Hepatocyte (in vitro differentiated cells): ENCODE results near the gene ADGRL3. TPM values are rescaled to one million over a fixed set of nuclear protein-coding genes. Genes with fewer than 3 reads are reported as not detected.

Experiments
- DNase-seq: peaks from one replicate; pipeline ENCODE4 v3.0.0-alpha.2; 2016; ENCODE audit warnings: low spot score
- H2AFZ ChIP-seq: fragments of 200-600 bp; sonication (generic); 2 replicates; pipeline ENCODE4 v1.6.0; 2016; ENCODE audit warnings: antibody characterized with exemption, mild to moderate bottlenecking
- H3K27ac ChIP-seq: fragments of 200-600 bp; sonication (generic); 2 replicates; pipeline ENCODE4 v1.5.1; 2016; ENCODE audit warnings: mild to moderate bottlenecking
- H3K27me3 ChIP-seq: fragments of 200-600 bp; sonication (generic); 2 replicates; pipeline ENCODE4 v1.6.1; 2016
- H3K36me3 ChIP-seq: fragments of 200-600 bp; sonication (generic); replicated peaks from 2 replicates; pipeline ENCODE4 v1.5.1; 2016; ENCODE audit warnings: low read depth; ENCODE audit not compliant: insufficient read depth
- H3K4me1 ChIP-seq: fragments of 200-600 bp; sonication (generic); 2 replicates; pipeline ENCODE4 v1.5.1; 2016; ENCODE audit warnings: mild to moderate bottlenecking, moderate library complexity; ENCODE audit not compliant: insufficient read depth
- H3K4me2 ChIP-seq: fragments of 200-600 bp; sonication (generic); 2 replicates; pipeline ENCODE4 v1.6.0; 2016
- H3K4me3 ChIP-seq: fragments of 200-600 bp; sonication (generic); 2 replicates; pipeline ENCODE4 v1.5.1; 2016; ENCODE audit warnings: mild to moderate bottlenecking
- H3K79me2 ChIP-seq: fragments of 200-600 bp; sonication (generic); 2 replicates; pipeline ENCODE4 v1.6.0; 2017; ENCODE audit warnings: mild to moderate bottlenecking
- H3K9me2 ChIP-seq: fragments of 200-600 bp; sonication (generic); replicated peaks from 2 replicates; pipeline ENCODE4 v1.6.0; 2017; ENCODE audit warnings: mild to moderate bottlenecking; ENCODE audit not compliant: insufficient read depth
- H3K9me3 ChIP-seq: fragments of 200-600 bp; sonication (generic); 2 replicates; pipeline ENCODE4 v1.5.1; 2016; ENCODE audit warnings: low read depth, mild to moderate bottlenecking
- H4K20me1 ChIP-seq: fragments of 200-600 bp; sonication (generic); 2 replicates; pipeline ENCODE4 v1.6.0; 2016; ENCODE audit warnings: mild to moderate bottlenecking; ENCODE audit not compliant: insufficient read depth, poor library complexity, severe bottlenecking
- CTCF ChIP-seq: fragments of 200-600 bp; sonication (generic); IDR thresholded peaks from 2 replicates; pipeline ENCODE4 v1.5.1; 2016; ENCODE audit warnings: antibody characterized with exemption, mild to moderate bottlenecking; ENCODE audit not compliant: poor library complexity
- EZH2 ChIP-seq: fragments of 200-600 bp; sonication (generic); IDR thresholded peaks from 2 replicates; pipeline ENCODE4 v1.6.1; 2016; ENCODE audit warnings: antibody characterized with exemption, mild to moderate bottlenecking, borderline replicate concordance
- EZH2phosphoT487 ChIP-seq: fragments of 200-600 bp; sonication (generic); IDR thresholded peaks from one replicate; pipeline ENCODE4 v1.6.1; 2018; ENCODE audit warnings: antibody characterized with exemption, mild to moderate bottlenecking, low read depth, moderate library complexity; ENCODE audit not compliant: unreplicated experiment, severe bottlenecking
- WGBS: methylation state at CpG from one replicate; pipeline ENCODE4 v1.1.6; 2016; ENCODE audit warnings: low lambda C conversion rate; ENCODE audit errors: missing lambda C conversion rate; 5-methylcytosine and 5-hydroxymethylcytosine counted together
- polyA plus RNA-seq: library from polyadenylated mRNA; unstranded; fragments of >200 nt; fragmentation: Nextera tagmentation; extraction: Ambion mirVana; gene quantifications from 2 replicates; pipeline ENCODE4 v1.2.1, GENCODE V29; 2016
- total RNA-seq: library from RNA; depleted of rRNA; stranded (reverse); fragments of >200 nt; gene quantifications from 2 replicates; pipeline ENCODE4 v1.2.3, GENCODE V29; 2014

Gene ADGRL3
- total and polyA plus RNA-seq, 2 experiments from 2014 or later = 4.4 to 21.2 TPM

DNA sequence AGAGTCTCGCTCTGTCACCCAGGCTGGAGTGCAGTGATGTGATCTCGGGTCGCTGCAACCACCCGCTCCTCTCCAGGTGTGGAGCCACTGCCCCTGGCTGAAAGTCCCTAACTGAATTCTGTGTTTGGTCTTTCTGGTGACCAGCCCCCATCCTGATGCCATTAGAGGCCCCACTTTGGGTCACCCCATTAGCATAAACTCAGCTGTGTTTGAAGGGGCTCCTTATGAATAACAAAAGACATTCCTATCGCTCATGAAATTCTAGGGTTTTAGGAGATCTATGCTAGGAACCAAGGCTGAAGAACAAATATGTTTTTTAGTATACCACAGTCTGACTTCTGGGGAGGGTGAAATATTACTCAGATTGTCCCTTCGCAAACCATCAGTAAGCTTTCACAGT lies 652.9 kb downstream of the ADGRL3 start:
- DNase-seq = no peak
- Histone ChIP-seq H3K36me3 (no peaks in the 10 kb centered on the region), H3K9me2 (no peaks in the 10 kb centered on the region), H3K9me3 (no peaks in the 10 kb centered on the region), H2AFZ (no peak overlapping the region), H4K20me1 (no peaks in the 10 kb centered on the region), H3K79me2 (no peaks in the 10 kb centered on the region), H3K4me2 (no peak overlapping the region), H3K27me3 (no peaks in the 10 kb centered on the region), H3K4me1 (no peaks in the 10 kb centered on the region), H3K27ac (no peak overlapping the region), H3K4me3 (no peak overlapping the region)
- TF ChIP-seq EZH2phosphoT487 (no peak), EZH2 (no peak), CTCF (no peak)
- WGBS = 85% methylated on average over 6 of the region's 6 CpGs

- 83% methylated on average over 6 of the region's 6 CpGs for WGBS
- no peaks in the 10 kb centered on the region for H3K36me3 ChIP-seq
- H4K20me1 ChIP-seq = no peaks in the 10 kb centered on the region
- TF ChIP-seq EZH2phosphoT487 (no peak), EZH2 (no peak)
- no peak overlapping the region for H3K27ac ChIP-seq
- no peaks in the 10 kb centered on the region for H3K79me2 ChIP-seq
- H2AFZ ChIP-seq = no peak overlapping the region
- no peak overlapping the region for H3K4me3 ChIP-seq
- H3K4me2 ChIP-seq = no peak overlapping the region
- DNase-seq = no peak
- no peaks in the 10 kb centered on the region for H3K4me1 ChIP-seq
- H3K27me3 ChIP-seq = no peaks in the 10 kb centered on the region
- H3K9me2 ChIP-seq = no peaks in the 10 kb centered on the region
- H3K9me3 ChIP-seq = no peaks in the 10 kb centered on the region
These were observed 660.2 kb downstream of the ADGRL3 start for GRCh38 chr4:61860376-61860775.

GRCh38 chr4:61864286-61864685 lies 664.2 kb downstream of the ADGRL3 start:
- Histone ChIP-seq H3K4me1 (no peaks in the 10 kb centered on the region), H3K4me3 (no peak overlapping the region), H3K4me2 (no peak overlapping the region), H3K9me2 (no peaks in the 10 kb centered on the region), H3K27ac (no peak overlapping the region), H3K36me3 (no peaks in the 10 kb centered on the region), H2AFZ (no peak overlapping the region), H3K9me3 (no peaks in the 10 kb centered on the region), H4K20me1 (no peaks in the 10 kb centered on the region), H3K79me2 (no peaks in the 10 kb centered on the region), H3K27me3 (no peaks in the 10 kb centered on the region)
- WGBS = 55% methylated on average over 1 of the region's 1 CpG
- no peak for TF ChIP-seq CTCF
- TF ChIP-seq EZH2phosphoT487 = no peak
- no peak for TF ChIP-seq EZH2
- DNase-seq = no peak

- H3K4me2 ChIP-seq = no peak overlapping the region
- no peak for DNase-seq
- no peak overlapping the region for H3K27ac ChIP-seq
- no peaks in the 10 kb centered on the region for H3K79me2 ChIP-seq
- no peaks in the 10 kb centered on the region for H4K20me1 ChIP-seq
- WGBS = 59% methylated on average over 4 of the region's 4 CpGs
- no peak overlapping the region for H3K4me3 ChIP-seq
- H3K4me1 ChIP-seq = no peaks in the 10 kb centered on the region
- TF ChIP-seq EZH2phosphoT487 = no peak
- no peak for TF ChIP-seq EZH2
- H2AFZ ChIP-seq = no peak overlapping the region
- H3K36me3 ChIP-seq = no peaks in the 10 kb centered on the region
- no peaks in the 10 kb centered on the region for H3K27me3 ChIP-seq
- no peaks in the 10 kb centered on the region for H3K9me2 ChIP-seq
- no peaks in the 10 kb centered on the region for H3K9me3 ChIP-seq
These were observed 666.4 kb downstream of the ADGRL3 start for GRCh38 chr4:61866378-61867030.
